AG08396 (cell line): ENCODE data around the gene TARDBP.
"Not testable (repeated sequence)": the region's sequence is repeated elsewhere in the genome, so short reads cannot be mapped to it uniquely, and the experiment has no call there.

Experiments used
- DNase-seq: peaks from one replicate; pipeline ENCODE4 v3.0.0; 2012; ENCODE audit warnings: low spot score, mixed read lengths

The TARDBP gene

GRCh38 chr1:11042995-11043874, 30.8 kb downstream of the TARDBP start:
- DNase-seq = no peak

- no peak for DNase-seq
Measured at GRCh38 chr1:11044086-11044848, 31.8 kb downstream of the TARDBP start.

- DNase-seq = no peak
Measured at GRCh38 chr1:11044849-11045427, 32.5 kb downstream of the TARDBP start.

GRCh38 chr1:11045428-11046269, 33.2 kb downstream of the TARDBP start:
- no peak for DNase-seq

- DNase-seq = no peak
Measured at GRCh38 chr1:11046270-11046566, 33.8 kb downstream of the TARDBP start.

GRCh38 chr1:11046625-11047365, 34.3 kb downstream of the TARDBP start, which contains the start of gene MASP2:
Gene MASP2 (minus strand): TSS chr1:11047239. CDS start chr1:11047207, 32 bp downstream.
- no peak for DNase-seq

GRCh38 chr1:11051121-11051520, 38.7 kb downstream of the TARDBP start:
- not testable (repeated sequence) for DNase-seq

- no peak for DNase-seq
Measured at GRCh38 chr1:11051781-11052511, 39.5 kb downstream of the TARDBP start.

- no peak for DNase-seq
Measured at GRCh38 chr1:11052839-11053757, 40.6 kb downstream of the TARDBP start.

- peak; percentile 61 for DNase-seq
Measured at GRCh38 chr1:11053758-11054137, 41.3 kb downstream of the TARDBP start.

- no peak for DNase-seq
Measured at GRCh38 chr1:11054181-11054580, 41.7 kb downstream of the TARDBP start.

- DNase-seq = no peak
Measured at GRCh38 chr1:11054666-11055065, 42.2 kb downstream of the TARDBP start.

GRCh38 chr1:11055676-11056075, 43.2 kb downstream of the TARDBP start:
- DNase-seq = no peak

GRCh38 chr1:11056504-11056903, 44.0 kb downstream of the TARDBP start:
- no peak for DNase-seq

- no peak for DNase-seq
Measured at GRCh38 chr1:11057477-11057876, 45.0 kb downstream of the TARDBP start.

- no peak for DNase-seq
Measured at GRCh38 chr1:11058026-11058425, 45.6 kb downstream of the TARDBP start.

- DNase-seq = no peak
Measured at GRCh38 chr1:11058595-11059154, 46.2 kb downstream of the TARDBP start.

- DNase-seq = peak; percentile 52
Measured at GRCh38 chr1:11059155-11059967, 46.9 kb downstream of the TARDBP start.
